Measurements from ENCODE around the gene TMEM220.

Gene TMEM220

GRCh38 chr17:10664571-10664970 lies 65.3 kb downstream of the TMEM220 start:
- no peak for DNase-seq (ENCODE audit: low read depth)

Measured in activated T-cell treated with anti-CD3 and anti-CD28 coated beads for 48 hours (primary cell).